GM23248 (cell line): ENCODE measurements around the gene USP20. TPM values are rescaled to one million over a fixed set of nuclear protein-coding genes. Genes with fewer than 3 reads are reported as not detected.
A peak's percentile ranks its signal among the peaks of the same experiment; 100 is the strongest.

Experiments used
- DNase-seq: peaks from one replicate; pipeline ENCODE4 v3.0.0-alpha.2; 2015
- H2AFZ ChIP-seq: fragments of 200-600 bp; sonication (generic); 2 replicates; pipeline ENCODE4 v1.6.1; 2016; ENCODE audit warnings: antibody characterized with exemption
- H3F3A ChIP-seq: fragments of 200-600 bp; sonication (generic); 2 replicates; pipeline ENCODE4 v1.6.1; 2016; ENCODE audit warnings: mild to moderate bottlenecking, antibody characterized with exemption, mixed run types; ENCODE audit not compliant: insufficient read depth
- H3K27ac ChIP-seq: fragments of 200-600 bp; sonication (generic); 2 replicates; pipeline ENCODE4 v1.5.1; 2016; ENCODE audit warnings: mild to moderate bottlenecking
- H3K27me3 ChIP-seq: fragments of 200-600 bp; sonication (generic); replicated peaks from 2 replicates; pipeline ENCODE4 v1.6.1; 2016; ENCODE audit warnings: mild to moderate bottlenecking; ENCODE audit not compliant: insufficient read depth
- H3K36me3 ChIP-seq: fragments of 200-600 bp; sonication (generic); 2 replicates; pipeline ENCODE4 v1.6.1; 2016; ENCODE audit warnings: low read depth, mild to moderate bottlenecking
- H3K4me1 ChIP-seq: fragments of 200-600 bp; sonication (generic); 2 replicates; pipeline ENCODE4 v1.6.1; 2016; ENCODE audit warnings: mild to moderate bottlenecking; ENCODE audit not compliant: insufficient read depth
- H3K4me2 ChIP-seq: fragments of 200-600 bp; sonication (generic); one replicate; pipeline ENCODE4 v1.6.1; 2016; ENCODE audit warnings: mild to moderate bottlenecking; ENCODE audit not compliant: unreplicated experiment
- H3K4me3 ChIP-seq: fragments of 200-600 bp; sonication (generic); 2 replicates; pipeline ENCODE4 v1.5.1; 2016; ENCODE audit warnings: mild to moderate bottlenecking
- H3K79me2 ChIP-seq: fragments of 200-600 bp; sonication (generic); 2 replicates; pipeline ENCODE4 v1.6.1; 2016; ENCODE audit warnings: mild to moderate bottlenecking; ENCODE audit not compliant: insufficient read depth
- H3K9ac ChIP-seq: fragments of 200-600 bp; sonication (generic); 2 replicates; pipeline ENCODE4 v1.6.1; 2016; ENCODE audit warnings: mild to moderate bottlenecking
- H3K9me2 ChIP-seq: fragments of 200-600 bp; sonication (generic); 2 replicates; pipeline ENCODE4 v1.6.1; 2016; ENCODE audit warnings: mixed run types, mild to moderate bottlenecking, moderate library complexity; ENCODE audit not compliant: insufficient read depth
- H3K9me3 ChIP-seq: fragments of 200-600 bp; sonication (generic); one replicate; pipeline ENCODE4 v1.6.1; 2017; ENCODE audit warnings: low read depth
- H4K20me1 ChIP-seq: fragments of 200-600 bp; sonication (generic); 2 replicates; pipeline ENCODE4 v1.6.0; 2016; ENCODE audit not compliant: insufficient read depth
- EZH2 ChIP-seq: fragments of 200-600 bp; sonication (generic); IDR thresholded peaks from 2 replicates; pipeline ENCODE4 v1.6.1; 2018; ENCODE audit warnings: antibody characterized with exemption, mild to moderate bottlenecking; ENCODE audit not compliant: insufficient read depth, poor library complexity, severe bottlenecking
- EZH2phosphoT487 ChIP-seq: fragments of 200-600 bp; sonication (generic); IDR thresholded peaks from 2 replicates; pipeline ENCODE4 v1.6.1; 2018; ENCODE audit warnings: antibody characterized with exemption, moderate library complexity, mild to moderate bottlenecking, low read depth; ENCODE audit not compliant: insufficient read depth
- WGBS, 2 experiments: methylation state at CpG; one replicate each; pipeline ENCODE4 v1.1.6; 2015 to 2017; ENCODE audit warnings: low lambda C conversion rate in 2 of 2, low coverage in 1 of 2; ENCODE audit errors: missing lambda C conversion rate in 2 of 2; 5-methylcytosine and 5-hydroxymethylcytosine counted together
- in situ Hi-C: fragments of 300-500 bp; cut with MboI; formaldehyde crosslinking; loops from 2 replicates; pipeline ENCODE4 v1.15.0; 2020
- polyA plus RNA-seq: library from polyadenylated mRNA; unstranded; fragments of >200 nt; fragmentation: Nextera tagmentation; extraction: Ambion mirVana; gene quantifications from 2 replicates; pipeline ENCODE4 v1.2.1, GENCODE V29; 2016
- total RNA-seq: library from RNA; depleted of rRNA; stranded (reverse); fragments of >200 nt; shearing (Covaris generic); gene quantifications from 2 replicates; pipeline ENCODE4 v1.2.3, GENCODE V29; 2014

The USP20 gene
- total and polyA plus RNA-seq, 2 experiments from 2014 or later = 10.3 to 15.8 TPM

- DNase-seq = no peak
- in situ Hi-C loops = no loop called here
- H3K4me1 ChIP-seq = peaks cover 9% of the 10 kb centered on the region
- no peak overlapping the region for H3K27ac ChIP-seq
- no peak overlapping the region for H3K4me2 ChIP-seq
- H2AFZ ChIP-seq = no peak overlapping the region
- H3F3A ChIP-seq = peaks cover 12% of the 10 kb centered on the region; the same call in 1 of the 2 replicates
- no peaks in the 10 kb centered on the region for H3K9me3 ChIP-seq
- H3K9ac ChIP-seq = no peak overlapping the region
- 97% methylated on average over 10 of the region's 10 CpGs for WGBS, 2 experiments
- no peaks in the 10 kb centered on the region for H4K20me1 ChIP-seq
- TF ChIP-seq EZH2phosphoT487 = no peak
- TF ChIP-seq EZH2 = no peak
- peaks cover 12% of the 10 kb centered on the region for H3K79me2 ChIP-seq
- no peaks in the 10 kb centered on the region for H3K27me3 ChIP-seq
- H3K36me3 ChIP-seq = peaks cover 31% of the 10 kb centered on the region; the same call in 1 of the 2 replicates
- no peaks in the 10 kb centered on the region for H3K9me2 ChIP-seq
- no peak overlapping the region for H3K4me3 ChIP-seq
These were observed 6.3 kb upstream of the USP20 start for GRCh38 chr9:129828969-129829368.

GRCh38 chr9:129832982-129833381, 2.3 kb upstream of the USP20 start:
- H2AFZ ChIP-seq = no peak overlapping the region
- H3K4me2 ChIP-seq = no peak overlapping the region
- no peak overlapping the region for H3K4me3 ChIP-seq
- no peaks in the 10 kb centered on the region for H3K9me3 ChIP-seq
- H3K27ac ChIP-seq = no peak overlapping the region
- no peaks in the 10 kb centered on the region for H3K9me2 ChIP-seq
- peak; percentile 42 for DNase-seq
- no peak for TF ChIP-seq EZH2phosphoT487
- no peak for TF ChIP-seq EZH2
- peaks cover 22% of the 10 kb centered on the region for H3K4me1 ChIP-seq
- peaks cover 45% of the 10 kb centered on the region for H3K79me2 ChIP-seq
- no peaks in the 10 kb centered on the region for H4K20me1 ChIP-seq
- in situ Hi-C loops = no loop called here
- no peaks in the 10 kb centered on the region for H3K27me3 ChIP-seq
- whole genome bisulfite sequencing, 2 experiments = 88 to 91% methylated on average over 1 of the region's 1 CpG
- peaks cover 18% of the 10 kb centered on the region; the same call in 1 of the 2 replicates for H3F3A ChIP-seq
- peaks cover 24% of the 10 kb centered on the region; the same call in 1 of the 2 replicates for H3K36me3 ChIP-seq
- no peak overlapping the region for H3K9ac ChIP-seq

- H3F3A ChIP-seq = peaks cover 29% of the 10 kb centered on the region
- H2AFZ ChIP-seq = peak overlapping the region; percentile 92
- H3K36me3 ChIP-seq = peaks cover 20% of the 10 kb centered on the region; the same call in 1 of the 2 replicates
- WGBS, 2 experiments = 1 to 2% methylated on average over 31 to 32 of the region's 32 CpGs
- H3K9me3 ChIP-seq = no peaks in the 10 kb centered on the region
- no peaks in the 10 kb centered on the region for H3K9me2 ChIP-seq
- H3K9ac ChIP-seq = peak overlapping the region; percentile 92
- peak overlapping the region; percentile 58 for H3K27ac ChIP-seq
- H3K27me3 ChIP-seq = no peaks in the 10 kb centered on the region
- H3K4me2 ChIP-seq = peak overlapping the region; percentile 94
- H4K20me1 ChIP-seq = no peaks in the 10 kb centered on the region
- peaks cover 36% of the 10 kb centered on the region for H3K4me1 ChIP-seq
- no peak for TF ChIP-seq EZH2
- in situ Hi-C loops = no loop called here
- peak; percentile 65 for DNase-seq
- peaks cover 45% of the 10 kb centered on the region for H3K79me2 ChIP-seq
- H3K4me3 ChIP-seq = peak overlapping the region; percentile 92
These were observed 650 bp upstream of the USP20 start for GRCh38 chr9:129834489-129835127.

- Histone ChIP-seq H3K9me3 (no peaks in the 10 kb centered on the region), H3K27me3 (no peaks in the 10 kb centered on the region), H3K4me1 (peaks cover 39% of the 10 kb centered on the region), H3K79me2 (peaks cover 58% of the 10 kb centered on the region), H3K9ac (peak overlapping the region; percentile 92), H3K36me3 (peaks cover 19% of the 10 kb centered on the region; the same call in 1 of the 2 replicates), H3K4me3 (peak overlapping the region; percentile 92), H4K20me1 (no peaks in the 10 kb centered on the region), H3K9me2 (no peaks in the 10 kb centered on the region), H2AFZ (peak overlapping the region; percentile 92), H3K27ac (peak overlapping the region; percentile 60), H3K4me2 (peak overlapping the region; percentile 97), H3F3A (peaks cover 29% of the 10 kb centered on the region)
- TF ChIP-seq EZH2 = no peak
- no peak for TF ChIP-seq EZH2phosphoT487
- DNase-seq = no peak
- 1 to 2% methylated on average over 19 of the region's 19 CpGs for WGBS, 2 experiments
- in situ Hi-C loops = no loop called here
These were observed 584 bp downstream of the USP20 start for GRCh38 chr9:129835860-129836223.
